Left ventricle myocardium inferior (tissue), 1 donor: Measurements from ENCODE around the gene DSTYK. TPM values are rescaled to one million over a fixed set of nuclear protein-coding genes. Genes with fewer than 3 reads are reported as not detected.

ENCODE experiments used
- DNase-seq: peaks from one replicate; pipeline ENCODE4 v3.0.0-alpha.2; 2020
- H3K27ac ChIP-seq: fragments of 200-600 bp; replicated peaks from 2 replicates; pipeline ENCODE4 v1.8.0; 2021
- H3K27me3 ChIP-seq: fragments of 200-600 bp; 2 replicates; pipeline ENCODE4 v1.8.0; 2021; ENCODE audit warnings: low read depth
- H3K36me3 ChIP-seq: fragments of 200-600 bp; 2 replicates; pipeline ENCODE4 v1.8.0; 2021
- H3K4me1 ChIP-seq: fragments of 200-600 bp; 2 replicates; pipeline ENCODE4 v1.8.0; 2021
- H3K4me3 ChIP-seq: fragments of 200-600 bp; 2 replicates; pipeline ENCODE4 v1.8.0; 2021; ENCODE audit warnings: mild to moderate bottlenecking, moderate library complexity
- H3K9me3 ChIP-seq: fragments of 200-600 bp; replicated peaks from 2 replicates; pipeline ENCODE4 v1.8.0; 2021
- CTCF ChIP-seq: fragments of 200-600 bp; IDR thresholded peaks from 2 replicates; pipeline ENCODE4 v1.8.0; 2021; ENCODE audit warnings: antibody characterized with exemption, mild to moderate bottlenecking, borderline replicate concordance
- intact Hi-C: fragments of 100-400 bp; cut with micrococcal nuclease; formaldehyde crosslinking; loops from one replicate; pipeline ENCODE4 v1.11.0; 2022
- total RNA-seq: library from RNA; stranded (reverse); fragmentation: NEBNext Ultra II Directional; extraction: Animal tissue kit (Norgen Biotek cat#: 25700); gene quantifications from one replicate; pipeline ENCODE4 v1.2.1, GENCODE V29; 2021
- donor health status: DM: no; HTN: yes; CAD: no; lungs with severe emphysema.

The DSTYK gene
- total RNA-seq, 1 donor from 2014 or later, result 6.3 TPM

- Histone ChIP-seq H3K27ac (no peak overlapping the region), H3K4me1 (peaks cover 38% of the 10 kb centered on the region), H3K9me3 (no peaks in the 10 kb centered on the region), H3K4me3 (no peak overlapping the region), H3K36me3 (peaks cover 16% of the 10 kb centered on the region), H3K27me3 (no peaks in the 10 kb centered on the region)
- intact Hi-C loops, result no loop called here
- TF ChIP-seq CTCF, result no peak
- DNase-seq, result no peak
These were observed 22.9 kb downstream of the DSTYK start for GRCh38 chr1:205188596-205188995.

DNA sequence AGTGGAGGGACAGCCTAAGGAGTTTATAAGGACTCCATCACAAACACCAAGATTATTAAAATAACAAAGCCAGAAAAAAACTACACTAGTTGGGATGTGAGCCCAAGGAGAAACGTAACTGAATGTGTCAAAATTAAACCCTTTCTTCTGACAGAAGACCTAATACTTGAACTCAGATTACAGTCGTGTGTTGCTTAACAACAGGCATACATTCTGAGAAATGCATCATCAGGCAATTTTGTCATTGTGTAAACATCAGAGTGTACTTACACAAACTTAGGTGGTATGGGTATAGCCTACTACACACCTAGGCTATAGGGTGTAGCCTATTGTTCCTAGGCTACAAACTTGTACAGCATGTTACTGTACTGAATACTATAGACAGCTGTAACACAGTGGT lies 23.4 kb downstream of the DSTYK start:
- Histone ChIP-seq H3K27ac (no peak overlapping the region), H3K9me3 (no peaks in the 10 kb centered on the region), H3K4me1 (peaks cover 43% of the 10 kb centered on the region), H3K27me3 (no peaks in the 10 kb centered on the region), H3K36me3 (peaks cover 16% of the 10 kb centered on the region), H3K4me3 (no peak overlapping the region)
- DNase-seq, result no peak
- TF ChIP-seq CTCF, result no peak
- intact Hi-C loops, result no loop called here

DNA sequence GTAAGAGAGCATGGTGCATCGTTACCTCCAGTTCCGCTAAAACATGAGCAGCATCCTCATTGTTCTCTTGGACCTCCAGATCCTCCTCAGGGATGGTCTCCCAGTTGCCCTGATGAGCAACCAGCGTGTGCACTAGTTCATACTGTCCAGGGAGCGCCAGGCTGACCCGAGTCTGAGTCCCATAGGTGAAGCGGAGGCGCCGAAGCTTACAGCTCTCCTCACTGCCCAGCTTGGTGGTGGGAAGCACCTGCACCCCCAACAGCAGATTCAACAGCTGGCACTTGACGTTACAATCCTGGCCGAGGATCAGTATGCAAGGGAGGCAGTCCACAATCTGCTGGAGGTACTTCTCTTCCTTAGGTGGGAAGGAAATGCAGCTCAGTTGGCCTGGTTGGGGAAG lies 24.1 kb downstream of the DSTYK start:
- Histone ChIP-seq H3K4me1 (peaks cover 49% of the 10 kb centered on the region), H3K27ac (no peak overlapping the region), H3K4me3 (no peak overlapping the region), H3K27me3 (no peaks in the 10 kb centered on the region), H3K36me3 (peaks cover 16% of the 10 kb centered on the region), H3K9me3 (no peaks in the 10 kb centered on the region)
- no peak for DNase-seq
- no peak for TF ChIP-seq CTCF
- intact Hi-C loops, result no loop called here

DNA sequence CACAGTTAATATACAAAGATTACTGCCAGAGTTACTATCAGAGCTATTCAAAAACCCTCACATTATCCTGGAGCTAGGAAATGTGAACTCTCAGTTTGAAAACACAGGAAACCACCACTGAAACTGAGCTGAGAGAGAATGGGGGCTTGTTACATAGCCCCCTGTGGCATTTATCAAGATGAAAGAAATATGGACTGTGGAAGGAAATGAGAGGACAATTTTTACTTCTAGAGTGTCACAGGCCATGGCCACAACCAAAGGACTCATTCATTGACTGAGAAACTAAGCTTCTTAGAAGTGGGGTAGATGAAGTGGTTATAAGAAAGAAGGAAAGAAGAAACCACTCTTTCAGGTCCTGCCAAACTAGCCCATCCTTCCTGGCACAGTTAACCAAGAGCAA lies 25.3 kb downstream of the DSTYK start:
- intact Hi-C loops, result no loop called here
- H3K4me1 ChIP-seq, result peaks cover 38% of the 10 kb centered on the region
- H3K27ac ChIP-seq, result no peak overlapping the region

DNA sequence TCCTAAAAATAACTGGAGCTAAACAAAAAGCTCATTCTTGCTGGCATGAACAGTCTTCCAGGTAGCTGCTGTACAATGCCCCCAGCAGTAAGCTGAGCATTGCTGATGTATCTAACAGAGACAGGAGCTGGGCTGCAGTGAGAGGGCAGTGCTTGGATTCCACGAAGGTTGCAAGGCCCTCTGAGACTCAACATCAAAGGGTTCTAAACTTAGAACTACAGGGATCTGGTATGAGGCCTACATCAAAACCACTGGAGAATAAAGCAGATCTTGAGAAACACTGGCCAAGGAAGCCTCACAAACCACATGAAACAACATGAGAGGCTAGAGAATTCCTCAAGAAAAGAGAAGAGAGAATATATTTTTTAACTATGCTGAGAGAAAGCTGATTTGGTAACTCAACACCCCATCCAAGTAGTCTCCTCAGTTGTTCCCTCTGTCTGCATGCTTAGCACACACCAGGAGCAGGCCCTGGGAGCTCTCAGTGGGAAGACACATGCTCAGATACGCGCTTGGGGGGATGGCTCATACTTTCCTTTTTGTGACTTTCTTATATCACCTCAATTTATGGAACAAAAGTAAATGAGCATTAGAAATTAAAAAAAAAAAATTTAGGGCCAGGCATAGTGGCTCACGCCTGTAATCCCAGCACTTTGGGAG lies 27.7 kb downstream of the DSTYK start:
- no peak for TF ChIP-seq CTCF
- H3K9me3 ChIP-seq, result no peaks in the 10 kb centered on the region
- intact Hi-C loops, result no loop called here
- no peak for DNase-seq
- peaks cover 34% of the 10 kb centered on the region for H3K4me1 ChIP-seq
- H3K36me3 ChIP-seq, result peaks cover 21% of the 10 kb centered on the region
- H3K27me3 ChIP-seq, result no peaks in the 10 kb centered on the region
- no peak overlapping the region for H3K4me3 ChIP-seq
- H3K27ac ChIP-seq, result peak overlapping the region; percentile 63

More for the DNA sequence above, 25.3 kb downstream of the DSTYK start:
- no peaks in the 10 kb centered on the region for H3K27me3 ChIP-seq
- peaks cover 16% of the 10 kb centered on the region for H3K36me3 ChIP-seq
- no peak overlapping the region for H3K4me3 ChIP-seq
- no peak for TF ChIP-seq CTCF
- no peak for DNase-seq
- no peaks in the 10 kb centered on the region for H3K9me3 ChIP-seq
